Head of caudate nucleus (tissue), 42 donors: ENCODE data around the gene MUSTN1.
A peak's percentile ranks its signal among the peaks of the same experiment; 100 is the strongest.

ENCODE experiments used
- DNase-seq, 42 donors: peaks; one replicate each; pipeline versions ENCODE4 v3.0.0 to v3.0.0-alpha.2; 2020 to 2021; ENCODE audit warnings: mixed read lengths in 7 of 42
- intact Hi-C: fragments of 100-400 bp; cut with DNase I; formaldehyde crosslinking; loops from one replicate; pipeline ENCODE4 v1.15.0; 2022

Gene MUSTN1

GRCh38 chr3:52817221-52817620 lies 17.6 kb downstream of the MUSTN1 start:
- intact Hi-C loops = no loop called here
- no peak for DNase-seq

GRCh38 chr3:52816654-52817053 lies 18.2 kb downstream of the MUSTN1 start:
- intact Hi-C loops = no loop called here
- DNase-seq = no peak

- intact Hi-C loops = no loop called here
These were observed 18.6 kb downstream of the MUSTN1 start for GRCh38 chr3:52816199-52816598.

GRCh38 chr3:52813810-52814209 lies 21.0 kb downstream of the MUSTN1 start:
- intact Hi-C loops = no loop called here
- no peak for DNase-seq

More at GRCh38 chr3:52816199-52816598, 18.6 kb downstream of the MUSTN1 start:
- DNase-seq = no peak

- intact Hi-C loops = no loop called here
- no peak for DNase-seq
These were observed 23.3 kb downstream of the MUSTN1 start for GRCh38 chr3:52811452-52812011.

- intact Hi-C loops = no loop called here
- no peak for DNase-seq
These were observed 23.9 kb downstream of the MUSTN1 start for GRCh38 chr3:52810923-52811322.

- DNase-seq = no peak
These were observed 25.0 kb downstream of the MUSTN1 start for GRCh38 chr3:52809662-52810377.

GRCh38 chr3:52809149-52809548 lies 25.7 kb downstream of the MUSTN1 start:
- no peak for DNase-seq
- intact Hi-C loops = no loop called here

More at GRCh38 chr3:52809662-52810377, 25.0 kb downstream of the MUSTN1 start:
- intact Hi-C loops = no loop called here

- DNase-seq = no peak
- intact Hi-C loops = no loop called here
These were observed 29.4 kb downstream of the MUSTN1 start for GRCh38 chr3:52805270-52806039.

GRCh38 chr3:52801839-52802238 lies 33.0 kb downstream of the MUSTN1 start:
- DNase-seq = no peak
- intact Hi-C loops = no loop called here

GRCh38 chr3:52800079-52800478 lies 34.7 kb downstream of the MUSTN1 start:
- DNase-seq = no peak
- intact Hi-C loops = no loop called here

GRCh38 chr3:52798978-52799476 lies 35.8 kb downstream of the MUSTN1 start:
- DNase-seq = peak in 24 of 42 donors; percentile 4 to 46 (median 18)
- intact Hi-C loops = no loop called here

GRCh38 chr3:52798376-52798977 lies 36.3 kb downstream of the MUSTN1 start:
- DNase-seq = no peak
- intact Hi-C loops = no loop called here

- intact Hi-C loops = no loop called here
- no peak for DNase-seq
These were observed 38.4 kb downstream of the MUSTN1 start for GRCh38 chr3:52796411-52796810.

GRCh38 chr3:52795298-52795900 lies 39.4 kb downstream of the MUSTN1 start:
- intact Hi-C loops = no loop called here
- DNase-seq = no peak

- no peak for DNase-seq
- intact Hi-C loops = no loop called here
These were observed 40.2 kb downstream of the MUSTN1 start, which contains the start of gene ITIH3 for GRCh38 chr3:52794612-52795099. Gene ITIH3 (plus strand): TSS chr3:52794796. CDS start chr3:52794804, 8 bp downstream.

- intact Hi-C loops = no loop called here
- no peak for DNase-seq
These were observed 40.9 kb downstream of the MUSTN1 start for GRCh38 chr3:52793702-52794611.
